ENCODE results near the gene OMP.

DNA sequence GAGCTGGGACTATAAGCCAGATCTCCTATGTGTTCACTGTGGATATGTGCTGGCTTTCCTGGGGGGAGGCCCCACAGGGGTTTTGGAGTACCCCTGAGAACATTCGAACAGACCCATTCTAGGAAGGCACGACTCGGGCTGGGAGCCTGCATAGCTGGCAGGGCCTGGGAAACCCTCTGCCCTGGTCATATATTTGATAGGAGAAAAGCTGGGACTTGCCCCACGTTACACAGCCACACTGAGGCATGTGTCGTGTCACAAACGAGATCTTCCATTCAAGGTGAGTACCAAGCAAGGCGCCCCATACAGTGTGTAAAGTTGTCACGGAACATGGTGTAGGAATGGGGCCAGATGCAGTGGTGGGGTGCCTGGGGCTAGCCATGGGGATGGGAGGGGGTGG is 36.6 kb downstream of the OMP start:
- TF ChIP-seq ZNF530 (tag by site-specific recombination; IDR thresholded peaks at IDR 0.05; ENCODE audit: low read depth) (no peak), ZNF76 (tag by site-specific recombination; IDR thresholded peaks at IDR 0.05; ENCODE audit: borderline replicate concordance, low read depth) (no peak), ZEB2 (tag by site-specific recombination; IDR thresholded peaks at IDR 0.05) (no peak), ZNF350 (tag by site-specific recombination; IDR thresholded peaks at IDR 0.05) (no peak), ZNF747 (tag by site-specific recombination; IDR thresholded peaks at IDR 0.05) (no peak), ZNF544 (tag by site-specific recombination; IDR thresholded peaks at IDR 0.05) (no peak), ZNF837 (tag by site-specific recombination; IDR thresholded peaks at IDR 0.05) (no peak), ZNF239 (tag by site-specific recombination; IDR thresholded peaks at IDR 0.05) (no peak)
- TF ChIP-seq, protein P1, sequence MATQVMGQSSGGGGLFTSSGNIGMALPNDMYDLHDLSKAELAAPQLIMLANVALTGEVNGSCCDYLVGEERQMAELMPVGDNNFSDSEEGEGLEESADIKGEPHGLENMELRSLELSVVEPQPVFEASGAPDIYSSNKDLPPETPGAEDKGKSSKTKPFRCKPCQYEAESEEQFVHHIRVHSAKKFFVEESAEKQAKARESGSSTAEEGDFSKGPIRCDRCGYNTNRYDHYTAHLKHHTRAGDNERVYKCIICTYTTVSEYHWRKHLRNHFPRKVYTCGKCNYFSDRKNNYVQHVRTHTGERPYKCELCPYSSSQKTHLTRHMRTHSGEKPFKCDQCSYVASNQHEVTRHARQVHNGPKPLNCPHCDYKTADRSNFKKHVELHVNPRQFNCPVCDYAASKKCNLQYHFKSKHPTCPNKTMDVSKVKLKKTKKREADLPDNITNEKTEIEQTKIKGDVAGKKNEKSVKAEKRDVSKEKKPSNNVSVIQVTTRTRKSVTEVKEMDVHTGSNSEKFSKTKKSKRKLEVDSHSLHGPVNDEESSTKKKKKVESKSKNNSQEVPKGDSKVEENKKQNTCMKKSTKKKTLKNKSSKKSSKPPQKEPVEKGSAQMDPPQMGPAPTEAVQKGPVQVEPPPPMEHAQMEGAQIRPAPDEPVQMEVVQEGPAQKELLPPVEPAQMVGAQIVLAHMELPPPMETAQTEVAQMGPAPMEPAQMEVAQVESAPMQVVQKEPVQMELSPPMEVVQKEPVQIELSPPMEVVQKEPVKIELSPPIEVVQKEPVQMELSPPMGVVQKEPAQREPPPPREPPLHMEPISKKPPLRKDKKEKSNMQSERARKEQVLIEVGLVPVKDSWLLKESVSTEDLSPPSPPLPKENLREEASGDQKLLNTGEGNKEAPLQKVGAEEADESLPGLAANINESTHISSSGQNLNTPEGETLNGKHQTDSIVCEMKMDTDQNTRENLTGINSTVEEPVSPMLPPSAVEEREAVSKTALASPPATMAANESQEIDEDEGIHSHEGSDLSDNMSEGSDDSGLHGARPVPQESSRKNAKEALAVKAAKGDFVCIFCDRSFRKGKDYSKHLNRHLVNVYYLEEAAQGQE (tag by site-specific recombination; IDR thresholded peaks at IDR 0.05), result no peak
- TF ChIP-seq, protein P2, sequence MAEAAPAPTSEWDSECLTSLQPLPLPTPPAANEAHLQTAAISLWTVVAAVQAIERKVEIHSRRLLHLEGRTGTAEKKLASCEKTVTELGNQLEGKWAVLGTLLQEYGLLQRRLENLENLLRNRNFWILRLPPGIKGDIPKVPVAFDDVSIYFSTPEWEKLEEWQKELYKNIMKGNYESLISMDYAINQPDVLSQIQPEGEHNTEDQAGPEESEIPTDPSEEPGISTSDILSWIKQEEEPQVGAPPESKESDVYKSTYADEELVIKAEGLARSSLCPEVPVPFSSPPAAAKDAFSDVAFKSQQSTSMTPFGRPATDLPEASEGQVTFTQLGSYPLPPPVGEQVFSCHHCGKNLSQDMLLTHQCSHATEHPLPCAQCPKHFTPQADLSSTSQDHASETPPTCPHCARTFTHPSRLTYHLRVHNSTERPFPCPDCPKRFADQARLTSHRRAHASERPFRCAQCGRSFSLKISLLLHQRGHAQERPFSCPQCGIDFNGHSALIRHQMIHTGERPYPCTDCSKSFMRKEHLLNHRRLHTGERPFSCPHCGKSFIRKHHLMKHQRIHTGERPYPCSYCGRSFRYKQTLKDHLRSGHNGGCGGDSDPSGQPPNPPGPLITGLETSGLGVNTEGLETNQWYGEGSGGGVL (tag by site-specific recombination; IDR thresholded peaks at IDR 0.05), result no peak
- TF ChIP-seq, protein P3, sequence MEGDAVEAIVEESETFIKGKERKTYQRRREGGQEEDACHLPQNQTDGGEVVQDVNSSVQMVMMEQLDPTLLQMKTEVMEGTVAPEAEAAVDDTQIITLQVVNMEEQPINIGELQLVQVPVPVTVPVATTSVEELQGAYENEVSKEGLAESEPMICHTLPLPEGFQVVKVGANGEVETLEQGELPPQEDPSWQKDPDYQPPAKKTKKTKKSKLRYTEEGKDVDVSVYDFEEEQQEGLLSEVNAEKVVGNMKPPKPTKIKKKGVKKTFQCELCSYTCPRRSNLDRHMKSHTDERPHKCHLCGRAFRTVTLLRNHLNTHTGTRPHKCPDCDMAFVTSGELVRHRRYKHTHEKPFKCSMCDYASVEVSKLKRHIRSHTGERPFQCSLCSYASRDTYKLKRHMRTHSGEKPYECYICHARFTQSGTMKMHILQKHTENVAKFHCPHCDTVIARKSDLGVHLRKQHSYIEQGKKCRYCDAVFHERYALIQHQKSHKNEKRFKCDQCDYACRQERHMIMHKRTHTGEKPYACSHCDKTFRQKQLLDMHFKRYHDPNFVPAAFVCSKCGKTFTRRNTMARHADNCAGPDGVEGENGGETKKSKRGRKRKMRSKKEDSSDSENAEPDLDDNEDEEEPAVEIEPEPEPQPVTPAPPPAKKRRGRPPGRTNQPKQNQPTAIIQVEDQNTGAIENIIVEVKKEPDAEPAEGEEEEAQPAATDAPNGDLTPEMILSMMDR (tag by site-specific recombination; IDR thresholded peaks at IDR 0.05), result no peak
- TF ChIP-seq, protein P4, sequence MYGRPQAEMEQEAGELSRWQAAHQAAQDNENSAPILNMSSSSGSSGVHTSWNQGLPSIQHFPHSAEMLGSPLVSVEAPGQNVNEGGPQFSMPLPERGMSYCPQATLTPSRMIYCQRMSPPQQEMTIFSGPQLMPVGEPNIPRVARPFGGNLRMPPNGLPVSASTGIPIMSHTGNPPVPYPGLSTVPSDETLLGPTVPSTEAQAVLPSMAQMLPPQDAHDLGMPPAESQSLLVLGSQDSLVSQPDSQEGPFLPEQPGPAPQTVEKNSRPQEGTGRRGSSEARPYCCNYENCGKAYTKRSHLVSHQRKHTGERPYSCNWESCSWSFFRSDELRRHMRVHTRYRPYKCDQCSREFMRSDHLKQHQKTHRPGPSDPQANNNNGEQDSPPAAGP (tag by site-specific recombination; IDR thresholded peaks at IDR 0.05), result no peak
- TF ChIP-seq, protein P5, sequence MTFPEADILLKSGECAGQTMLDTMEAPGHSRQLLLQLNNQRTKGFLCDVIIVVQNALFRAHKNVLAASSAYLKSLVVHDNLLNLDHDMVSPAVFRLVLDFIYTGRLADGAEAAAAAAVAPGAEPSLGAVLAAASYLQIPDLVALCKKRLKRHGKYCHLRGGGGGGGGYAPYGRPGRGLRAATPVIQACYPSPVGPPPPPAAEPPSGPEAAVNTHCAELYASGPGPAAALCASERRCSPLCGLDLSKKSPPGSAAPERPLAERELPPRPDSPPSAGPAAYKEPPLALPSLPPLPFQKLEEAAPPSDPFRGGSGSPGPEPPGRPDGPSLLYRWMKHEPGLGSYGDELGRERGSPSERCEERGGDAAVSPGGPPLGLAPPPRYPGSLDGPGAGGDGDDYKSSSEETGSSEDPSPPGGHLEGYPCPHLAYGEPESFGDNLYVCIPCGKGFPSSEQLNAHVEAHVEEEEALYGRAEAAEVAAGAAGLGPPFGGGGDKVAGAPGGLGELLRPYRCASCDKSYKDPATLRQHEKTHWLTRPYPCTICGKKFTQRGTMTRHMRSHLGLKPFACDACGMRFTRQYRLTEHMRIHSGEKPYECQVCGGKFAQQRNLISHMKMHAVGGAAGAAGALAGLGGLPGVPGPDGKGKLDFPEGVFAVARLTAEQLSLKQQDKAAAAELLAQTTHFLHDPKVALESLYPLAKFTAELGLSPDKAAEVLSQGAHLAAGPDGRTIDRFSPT (tag by site-specific recombination; IDR thresholded peaks at IDR 0.05), result no peak
- TF ChIP-seq, protein P6, sequence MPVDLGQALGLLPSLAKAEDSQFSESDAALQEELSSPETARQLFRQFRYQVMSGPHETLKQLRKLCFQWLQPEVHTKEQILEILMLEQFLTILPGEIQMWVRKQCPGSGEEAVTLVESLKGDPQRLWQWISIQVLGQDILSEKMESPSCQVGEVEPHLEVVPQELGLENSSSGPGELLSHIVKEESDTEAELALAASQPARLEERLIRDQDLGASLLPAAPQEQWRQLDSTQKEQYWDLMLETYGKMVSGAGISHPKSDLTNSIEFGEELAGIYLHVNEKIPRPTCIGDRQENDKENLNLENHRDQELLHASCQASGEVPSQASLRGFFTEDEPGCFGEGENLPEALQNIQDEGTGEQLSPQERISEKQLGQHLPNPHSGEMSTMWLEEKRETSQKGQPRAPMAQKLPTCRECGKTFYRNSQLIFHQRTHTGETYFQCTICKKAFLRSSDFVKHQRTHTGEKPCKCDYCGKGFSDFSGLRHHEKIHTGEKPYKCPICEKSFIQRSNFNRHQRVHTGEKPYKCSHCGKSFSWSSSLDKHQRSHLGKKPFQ (tag by site-specific recombination; IDR thresholded peaks at IDR 0.05), result no peak
